Ishikawa (cell line): ENCODE data around the gene MEF2B.

Experiments
- CEBPB ChIP-seq: IDR thresholded peaks from 2 replicates; pipeline ENCODE4 v1.6.1; 2012
- CREB1 ChIP-seq: IDR thresholded peaks from 2 replicates; pipeline ENCODE4 v1.6.1; 2012; ENCODE audit warnings: low read depth
- EGR1 ChIP-seq: IDR thresholded peaks from 2 replicates; pipeline ENCODE4 v1.6.1; 2012
- EP300 ChIP-seq: IDR thresholded peaks from 2 replicates; pipeline ENCODE4 v1.6.1; 2012; ENCODE audit warnings: borderline replicate concordance
- FOXM1 ChIP-seq: IDR thresholded peaks from 2 replicates; pipeline ENCODE4 v1.6.1; 2012; ENCODE audit warnings: low read depth, borderline replicate concordance
- NFIC ChIP-seq: IDR thresholded peaks from 2 replicates; pipeline ENCODE4 v1.6.1; 2012
- RAD21 ChIP-seq: IDR thresholded peaks from 2 replicates; pipeline ENCODE4 v1.6.1; 2012; ENCODE audit warnings: low read depth
- REST ChIP-seq: IDR thresholded peaks from 2 replicates; pipeline ENCODE4 v1.6.1; 2012; ENCODE audit warnings: low read depth, mild to moderate bottlenecking
- TAF1 ChIP-seq: IDR thresholded peaks from 2 replicates; pipeline ENCODE4 v1.6.1; 2012; ENCODE audit warnings: low read depth, mild to moderate bottlenecking
- TCF12 ChIP-seq: IDR thresholded peaks from 2 replicates; pipeline ENCODE4 v1.6.1; 2012; ENCODE audit warnings: low read depth
- TEAD4 ChIP-seq: IDR thresholded peaks from 2 replicates; pipeline ENCODE4 v1.6.1; 2012
- USF1 ChIP-seq: IDR thresholded peaks from 2 replicates; pipeline ENCODE4 v1.6.1; 2012
- YY1 ChIP-seq: IDR thresholded peaks from 2 replicates; pipeline ENCODE4 v1.6.1; 2012; ENCODE audit warnings: low read depth
- ZBTB7A ChIP-seq: IDR thresholded peaks from 2 replicates; pipeline ENCODE4 v1.6.1; 2012; ENCODE audit warnings: low read depth
- TF ChIP-seq, protein P1 (sequence below): IDR thresholded peaks from 2 replicates; pipeline ENCODE4 v1.6.1; 2012

Gene MEF2B

GRCh38 chr19:19142347-19142746 lies 27.7 kb downstream of the MEF2B start:
- no peak for TF ChIP-seq EP300
- no peak for TF ChIP-seq USF1
- no peak for TF ChIP-seq YY1
- no peak for TF ChIP-seq FOXM1
- no peak for TF ChIP-seq CEBPB
- TF ChIP-seq EGR1: no peak
- no peak for TF ChIP-seq TEAD4

DNA sequence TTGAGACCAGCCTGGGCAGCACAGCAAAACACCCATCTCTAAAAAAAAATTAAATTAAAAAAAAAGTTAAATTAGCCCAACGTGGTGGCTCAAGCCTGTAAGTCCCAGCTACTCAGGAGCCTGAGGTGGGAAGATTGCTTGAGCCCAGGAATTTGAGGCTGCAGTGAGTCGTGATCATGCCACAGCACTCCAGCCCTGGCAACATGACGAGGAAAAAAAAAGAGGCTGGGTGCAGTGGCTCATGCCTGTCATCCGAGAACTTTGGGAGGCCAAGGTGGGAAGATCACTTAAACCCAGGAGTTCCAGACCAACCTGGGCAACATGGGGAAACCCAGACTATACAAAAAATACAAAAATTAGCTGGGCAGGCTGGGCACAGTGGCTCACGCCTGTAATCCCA lies 29.6 kb downstream of the MEF2B start:
- TF ChIP-seq RAD21 (no peak), FOXM1 (no peak), USF1 (no peak), REST (no peak), CREB1 (no peak)
- TF ChIP-seq, protein P1, sequence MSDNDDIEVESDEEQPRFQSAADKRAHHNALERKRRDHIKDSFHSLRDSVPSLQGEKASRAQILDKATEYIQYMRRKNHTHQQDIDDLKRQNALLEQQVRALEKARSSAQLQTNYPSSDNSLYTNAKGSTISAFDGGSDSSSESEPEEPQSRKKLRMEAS: no peak

DNA sequence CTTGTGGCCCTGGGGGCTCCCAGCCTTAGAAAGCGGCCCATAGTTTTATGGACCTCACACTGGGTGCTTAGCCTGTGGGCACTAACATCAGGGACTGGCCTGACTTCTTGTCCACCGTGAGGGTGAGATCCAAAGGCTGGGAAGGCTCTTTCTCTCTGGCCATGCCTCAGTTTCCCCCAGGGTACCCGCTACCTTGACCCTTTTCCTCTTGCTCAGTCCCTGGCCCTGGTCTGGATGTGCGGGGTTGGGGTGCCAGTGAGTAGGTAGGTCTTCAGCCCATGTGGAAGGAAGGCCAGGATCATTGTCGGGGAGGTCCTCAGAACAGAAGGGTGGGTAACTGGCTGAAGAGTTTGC lies 30.2 kb downstream of the MEF2B start:
- TF ChIP-seq REST (no peak), EP300 (no peak), TCF12 (no peak), FOXM1 (no peak), NFIC (no peak), YY1 (no peak), TAF1 (no peak), RAD21 (no peak), USF1 (no peak), CREB1 (no peak), EGR1 (no peak), ZBTB7A (no peak), TEAD4 (no peak), CEBPB (no peak)
- TF ChIP-seq, protein P1: no peak

- no peak for TF ChIP-seq FOXM1
- TF ChIP-seq EGR1: no peak
- peak; percentile 45; the same call in 1 of the 2 replicates for TF ChIP-seq CREB1
- no peak for TF ChIP-seq CEBPB
- no peak for TF ChIP-seq TEAD4
- TF ChIP-seq, protein P1: peak; percentile 97
- peak; percentile 61 for TF ChIP-seq TAF1
- TF ChIP-seq ZBTB7A: peak; percentile 80
- no peak for TF ChIP-seq USF1
- no peak for TF ChIP-seq EP300
- TF ChIP-seq RAD21: no peak
- TF ChIP-seq YY1: peak; percentile 47; the same call in 1 of the 2 replicates
- no peak for TF ChIP-seq NFIC
- TF ChIP-seq TCF12: no peak
- TF ChIP-seq REST: no peak
Observed at GRCh38 chr19:19138109-19138981, 31.7 kb downstream of the MEF2B start, which contains the start of gene TMEM161A. TMEM161A (minus strand) TSS chr19:19138478; CDS start chr19:19138428, 50 bp downstream.
